K562 (cell line): ENCODE measurements around the gene FADS1.

ENCODE experiments used
- CTCF ChIP-seq, 3 experiments: IDR thresholded peaks in 2 of 3; conservative IDR thresholded peaks in 1 of 3; 2 replicates each; pipeline ENCODE4 v1.5.1; 2011 to 2012; ENCODE audit warnings: low read length in 3 of 3, mild to moderate bottlenecking in 3 of 3, control low read depth in 2 of 3, improper control_type of control experiment in 1 of 3, inconsistent platforms in 1 of 3, low read depth in 1 of 3, mixed read lengths in 1 of 3, moderate library complexity in 1 of 3; ENCODE audit not compliant: insufficient read depth in 2 of 3
- MAFF ChIP-seq: IDR thresholded peaks from 2 replicates; pipeline ENCODE4 v1.6.1; 2012; ENCODE audit warnings: low read length, improper control_type of control experiment
- MYNN ChIP-seq, 2 experiments: sonication (generic); formaldehyde crosslinking in 1 of 2; IDR thresholded peaks; 2 replicates each; pipeline versions ENCODE4 v1.5.0 to v1.6.1; 2016 to 2020; ENCODE audit warnings: antibody characterized with exemption in 1 of 2, missing genetic modification reagents in 1 of 2
- PCBP2 ChIP-seq: fragments of 200-400 bp; formaldehyde crosslinking; IDR thresholded peaks from 2 replicates; pipeline ENCODE4 v1.6.1; 2018; ENCODE audit warnings: low read length, low read depth, mild to moderate bottlenecking, moderate library complexity; ENCODE audit not compliant: poor library complexity, severe bottlenecking
- POLR2A ChIP-seq: fragments of 450-650 bp; conservative IDR thresholded peaks from 2 replicates; pipeline ENCODE4 v1.6.1; 2016
- POLR2AphosphoS5 ChIP-seq: IDR thresholded peaks from 2 replicates; pipeline ENCODE4 v1.6.1; 2011; ENCODE audit warnings: mild to moderate bottlenecking, low read depth, low read length, moderate library complexity; ENCODE audit not compliant: control insufficient read depth, insufficient read depth
- RFX5 ChIP-seq: IDR thresholded peaks from 2 replicates; pipeline ENCODE4 v1.6.1; 2011; ENCODE audit warnings: low read depth, mild to moderate bottlenecking, improper control_type of control experiment, low read length
- ZNF197 ChIP-seq: fragments of 200-800 bp; sonication (Bioruptor generic); IDR thresholded peaks from 2 replicates; pipeline ENCODE4 v1.6.1; 2016; ENCODE audit warnings: low read depth, missing genetic modification characterization, missing compliant biosample characterization
- ZNF274 ChIP-seq: IDR thresholded peaks from 2 replicates; pipeline ENCODE4 v1.6.1; 2011; ENCODE audit warnings: low read depth, mild to moderate bottlenecking, low read length, moderate library complexity, borderline replicate concordance
- TF ChIP-seq, protein P1 (sequence below): fragments of 200-800 bp; sonication (Bioruptor generic); IDR thresholded peaks from 2 replicates; pipeline ENCODE4 v1.6.1; 2017; ENCODE audit warnings: missing genetic modification characterization, missing compliant biosample characterization

DNA sequence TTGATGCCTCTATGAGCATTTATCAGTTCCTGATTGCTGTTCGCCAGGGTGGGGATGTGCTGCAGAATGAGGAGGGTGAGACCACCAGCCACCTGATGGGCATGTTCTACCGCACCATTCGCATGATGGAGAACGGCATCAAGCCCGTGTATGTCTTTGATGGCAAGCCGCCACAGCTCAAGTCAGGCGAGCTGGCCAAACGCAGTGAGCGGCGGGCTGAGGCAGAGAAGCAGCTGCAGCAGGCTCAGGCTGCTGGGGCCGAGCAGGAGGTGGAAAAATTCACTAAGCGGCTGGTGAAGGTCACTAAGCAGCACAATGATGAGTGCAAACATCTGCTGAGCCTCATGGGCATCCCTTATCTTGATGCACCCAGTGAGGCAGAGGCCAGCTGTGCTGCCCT lies 21.3 kb downstream of the FADS1 start:
- TF ChIP-seq MYNN (IDR thresholded peaks at IDR 0.05) (no peak), MYNN (CRISPR knock-in tag; IDR thresholded peaks at IDR 0.05) (no peak), POLR2A (no peak), PCBP2 (no peak), ZNF274 (no peak), MAFF (no peak), RFX5 (no peak), ZNF197 (CRISPR knock-in tag) (no peak), POLR2AphosphoS5 (no peak), CTCF (IDR thresholded peaks at IDR 0.05 in 2 of 3, conservative IDR thresholded peaks at IDR 0.05 in 1 of 3; ENCODE audit: insufficient read depth in 2 of 3, low read depth in 1 of 3, low read length in 3 of 3) (no peak)
- TF ChIP-seq, protein P1, sequence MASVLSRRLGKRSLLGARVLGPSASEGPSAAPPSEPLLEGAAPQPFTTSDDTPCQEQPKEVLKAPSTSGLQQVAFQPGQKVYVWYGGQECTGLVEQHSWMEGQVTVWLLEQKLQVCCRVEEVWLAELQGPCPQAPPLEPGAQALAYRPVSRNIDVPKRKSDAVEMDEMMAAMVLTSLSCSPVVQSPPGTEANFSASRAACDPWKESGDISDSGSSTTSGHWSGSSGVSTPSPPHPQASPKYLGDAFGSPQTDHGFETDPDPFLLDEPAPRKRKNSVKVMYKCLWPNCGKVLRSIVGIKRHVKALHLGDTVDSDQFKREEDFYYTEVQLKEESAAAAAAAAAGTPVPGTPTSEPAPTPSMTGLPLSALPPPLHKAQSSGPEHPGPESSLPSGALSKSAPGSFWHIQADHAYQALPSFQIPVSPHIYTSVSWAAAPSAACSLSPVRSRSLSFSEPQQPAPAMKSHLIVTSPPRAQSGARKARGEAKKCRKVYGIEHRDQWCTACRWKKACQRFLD (CRISPR knock-in tag), result no peak
